ENCODE measurements around the gene PPM1M.

Gene PPM1M

GRCh38 chr3:52216585-52217408 lies 28.8 kb upstream of the PPM1M start:
- Histone ChIP-seq H3K27me3 (ENCODE audit: insufficient read depth, low read length) (no peaks in the 10 kb centered on the region), H3K36me3 (ENCODE audit: insufficient read depth, low read length) (peaks cover 62% of the 10 kb centered on the region), H3K4me2 (ENCODE audit: low read length) (no peak overlapping the region), H3K9me2 (ENCODE audit: low read depth, low read length) (no peaks in the 10 kb centered on the region), H2AFZ (ENCODE audit: low read length) (no peak overlapping the region), H3K27ac (ENCODE audit: low read depth, low read length, poor library complexity, severe bottlenecking) (no peak overlapping the region), H3K4me3 (ENCODE audit: low read depth, low read length, poor library complexity, severe bottlenecking) (no peak overlapping the region), H3K9ac (ENCODE audit: low read length) (no peak overlapping the region), H3F3A (ENCODE audit: insufficient read depth, low read length) (no peaks in the 10 kb centered on the region), H4K20me1 (ENCODE audit: insufficient read depth, low read length) (no peaks in the 10 kb centered on the region), H3K9me3 (ENCODE audit: low read length) (no peaks in the 10 kb centered on the region), H3K4me1 (ENCODE audit: insufficient read depth, low read length, severe bottlenecking) (peaks cover 14% of the 10 kb centered on the region), H3K79me2 (ENCODE audit: insufficient read depth, low read length) (no peaks in the 10 kb centered on the region)
- TF ChIP-seq CTCF (IDR thresholded peaks at IDR 0.05; ENCODE audit: low read length) = no peak
- no peak for TF ChIP-seq EZH2 (IDR thresholded peaks at IDR 0.05; ENCODE audit: borderline replicate concordance, low read length)

- Histone ChIP-seq H3K9me3 (ENCODE audit: low read length) (no peaks in the 10 kb centered on the region), H3K9me2 (ENCODE audit: low read depth, low read length) (no peaks in the 10 kb centered on the region), H4K20me1 (ENCODE audit: insufficient read depth, low read length) (no peaks in the 10 kb centered on the region), H2AFZ (ENCODE audit: low read length) (no peak overlapping the region), H3K27ac (ENCODE audit: low read depth, low read length, poor library complexity, severe bottlenecking) (no peak overlapping the region), H3K4me3 (ENCODE audit: low read depth, low read length, poor library complexity, severe bottlenecking) (no peak overlapping the region), H3K79me2 (ENCODE audit: insufficient read depth, low read length) (no peaks in the 10 kb centered on the region), H3F3A (ENCODE audit: insufficient read depth, low read length) (no peaks in the 10 kb centered on the region), H3K27me3 (ENCODE audit: insufficient read depth, low read length) (no peaks in the 10 kb centered on the region), H3K9ac (ENCODE audit: low read length) (no peak overlapping the region), H3K4me2 (ENCODE audit: low read length) (no peak overlapping the region), H3K4me1 (ENCODE audit: insufficient read depth, low read length, severe bottlenecking) (peaks cover 20% of the 10 kb centered on the region), H3K36me3 (ENCODE audit: insufficient read depth, low read length) (peaks cover 62% of the 10 kb centered on the region)
- TF ChIP-seq EZH2 (IDR thresholded peaks at IDR 0.05; ENCODE audit: borderline replicate concordance, low read length) (no peak), CTCF (IDR thresholded peaks at IDR 0.05; ENCODE audit: low read length) (no peak)
Measured at GRCh38 chr3:52217409-52217805, 28.2 kb upstream of the PPM1M start.

- H3K27ac ChIP-seq (ENCODE audit: low read depth, low read length, poor library complexity, severe bottlenecking) = no peak overlapping the region
Measured at GRCh38 chr3:52218026-52218425, 27.5 kb upstream of the PPM1M start.

More at GRCh38 chr3:52218026-52218425, 27.5 kb upstream of the PPM1M start:
- H3K36me3 ChIP-seq (ENCODE audit: insufficient read depth, low read length) = peaks cover 62% of the 10 kb centered on the region; the same call in 1 of the 2 replicates
- H3K4me1 ChIP-seq (ENCODE audit: insufficient read depth, low read length, severe bottlenecking) = peaks cover 23% of the 10 kb centered on the region
- H3K4me2 ChIP-seq (ENCODE audit: low read length) = no peak overlapping the region
- no peaks in the 10 kb centered on the region for H3K9me2 ChIP-seq (ENCODE audit: low read depth, low read length)
- no peaks in the 10 kb centered on the region for H3K9me3 ChIP-seq (ENCODE audit: low read length)
- no peak overlapping the region for H2AFZ ChIP-seq (ENCODE audit: low read length)
- no peaks in the 10 kb centered on the region for H3K27me3 ChIP-seq (ENCODE audit: insufficient read depth, low read length)
- H4K20me1 ChIP-seq (ENCODE audit: insufficient read depth, low read length) = no peaks in the 10 kb centered on the region
- TF ChIP-seq EZH2 (IDR thresholded peaks at IDR 0.05; ENCODE audit: borderline replicate concordance, low read length) (no peak), CTCF (IDR thresholded peaks at IDR 0.05; ENCODE audit: low read length) (no peak)
- H3K79me2 ChIP-seq (ENCODE audit: insufficient read depth, low read length) = no peaks in the 10 kb centered on the region
- H3K9ac ChIP-seq (ENCODE audit: low read length) = no peak overlapping the region
- H3K4me3 ChIP-seq (ENCODE audit: low read depth, low read length, poor library complexity, severe bottlenecking) = no peak overlapping the region
- H3F3A ChIP-seq (ENCODE audit: insufficient read depth, low read length) = no peaks in the 10 kb centered on the region

Data from OCI-LY1 (cell line).